Muscle of leg (tissue), 11 donors: ENCODE measurements around the gene AOPEP. TPM values are rescaled to one million over a fixed set of nuclear protein-coding genes. Genes with fewer than 3 reads are reported as not detected.

Experiments used
- DNase-seq: peaks from one replicate; pipeline ENCODE4 v3.0.0; 2013
- H3K27ac ChIP-seq: one replicate; pipeline ENCODE4 v1.5.1; 2013; ENCODE audit warnings: mild to moderate bottlenecking, low read length, control low read depth
- H3K27me3 ChIP-seq: one replicate; pipeline ENCODE4 v1.6.1; 2013; ENCODE audit warnings: low read length; ENCODE audit not compliant: control insufficient read depth, insufficient read depth
- H3K36me3 ChIP-seq: one replicate; pipeline ENCODE4 v1.6.1; 2013; ENCODE audit warnings: low read length; ENCODE audit not compliant: control insufficient read depth, insufficient read depth
- H3K4me1 ChIP-seq: one replicate; pipeline ENCODE4 v1.6.1; 2013; ENCODE audit warnings: low read length; ENCODE audit not compliant: control insufficient read depth, insufficient read depth
- H3K4me3 ChIP-seq: one replicate; pipeline ENCODE4 v1.5.1; 2013; ENCODE audit warnings: low read length, control low read depth
- H3K9me3 ChIP-seq: replicated peaks from 2 replicates; pipeline ENCODE4 v1.6.1; 2013; ENCODE audit warnings: low read depth, low read length; ENCODE audit not compliant: control insufficient read depth
- WGBS: methylation state at CpG from one replicate; pipeline ENCODE4 v1.1.5; 2013; ENCODE audit warnings: missing lambda C conversion rate; ENCODE audit not compliant: insufficient coverage; 5-methylcytosine and 5-hydroxymethylcytosine counted together
- polyA plus RNA-seq, 8 donors: library from polyadenylated mRNA; unstranded; fragments of 120-200 nt; gene quantifications; one replicate each; pipeline versions ENCODE4 v1.2.1 to v1.2.3, GENCODE V29; 2013; ENCODE audit warnings: inconsistent platforms in 1 of 8, low replicate concordance in 1 of 8; ENCODE audit not compliant: insufficient read length in 8 of 8, insufficient read depth in 1 of 8
- total RNA-seq: library from RNA; stranded (reverse); fragments of 120-200 nt; gene quantifications from one replicate; pipeline ENCODE4 v1.2.4, GENCODE V29; 2013

Gene AOPEP
- total and polyA plus RNA-seq, 9 donors, result 35.0 to 52.3 (median 43.3) TPM

- Histone ChIP-seq H3K36me3 (no peaks in the 10 kb centered on the region), H3K4me3 (no peak overlapping the region), H3K27ac (peak overlapping the region; percentile 88), H3K27me3 (no peaks in the 10 kb centered on the region), H3K4me1 (peaks cover 32% of the 10 kb centered on the region), H3K9me3 (no peaks in the 10 kb centered on the region)
- 59% methylated on average over 9 of the region's 11 CpGs for WGBS
- no peak for DNase-seq
Observed at GRCh38 chr9:94861589-94862272, 135.2 kb downstream of the AOPEP start.

GRCh38 chr9:94864196-94864595 is 137.7 kb downstream of the AOPEP start:
- DNase-seq, result peak; percentile 62
- Histone ChIP-seq H3K4me3 (no peak overlapping the region), H3K9me3 (no peaks in the 10 kb centered on the region), H3K4me1 (peaks cover 48% of the 10 kb centered on the region), H3K27ac (peak overlapping the region; percentile 2), H3K36me3 (no peaks in the 10 kb centered on the region), H3K27me3 (no peaks in the 10 kb centered on the region)
- no CpG with 5 or more reads among the region's 3 CpGs for WGBS

GRCh38 chr9:94864862-94865509 is 138.5 kb downstream of the AOPEP start:
- Histone ChIP-seq H3K9me3 (no peaks in the 10 kb centered on the region), H3K36me3 (no peaks in the 10 kb centered on the region), H3K27ac (peak overlapping the region; percentile 86), H3K4me1 (peaks cover 46% of the 10 kb centered on the region), H3K27me3 (no peaks in the 10 kb centered on the region), H3K4me3 (no peak overlapping the region)
- DNase-seq, result no peak
- WGBS, result no CpG with 5 or more reads among the region's 8 CpGs

GRCh38 chr9:94865582-94866452 is 139.3 kb downstream of the AOPEP start:
- peak; percentile 70 for DNase-seq
- H3K4me3 ChIP-seq, result no peak overlapping the region
- WGBS, result 44% methylated on average over 4 of the region's 9 CpGs
- peak overlapping the region; percentile 86 for H3K27ac ChIP-seq
- H3K9me3 ChIP-seq, result no peaks in the 10 kb centered on the region
- H3K4me1 ChIP-seq, result peaks cover 40% of the 10 kb centered on the region
- H3K36me3 ChIP-seq, result no peaks in the 10 kb centered on the region
- H3K27me3 ChIP-seq, result no peaks in the 10 kb centered on the region

- Histone ChIP-seq H3K27me3 (no peaks in the 10 kb centered on the region), H3K4me1 (peaks cover 31% of the 10 kb centered on the region), H3K4me3 (no peak overlapping the region), H3K9me3 (no peaks in the 10 kb centered on the region), H3K36me3 (no peaks in the 10 kb centered on the region), H3K27ac (peak overlapping the region; percentile 86)
- DNase-seq, result no peak
Observed at GRCh38 chr9:94866770-94867169, 140.3 kb downstream of the AOPEP start.

GRCh38 chr9:94867281-94867841 is 140.9 kb downstream of the AOPEP start:
- Histone ChIP-seq H3K9me3 (no peaks in the 10 kb centered on the region), H3K36me3 (no peaks in the 10 kb centered on the region), H3K4me3 (no peak overlapping the region), H3K27ac (peak overlapping the region; percentile 86), H3K4me1 (peaks cover 26% of the 10 kb centered on the region), H3K27me3 (no peaks in the 10 kb centered on the region)
- WGBS, result 48% methylated on average over 4 of the region's 8 CpGs
- peak; percentile 77 for DNase-seq

GRCh38 chr9:94867842-94868312 is 141.4 kb downstream of the AOPEP start:
- WGBS, result 30% methylated on average over 3 of the region's 4 CpGs
- no peaks in the 10 kb centered on the region for H3K9me3 ChIP-seq
- peaks cover 24% of the 10 kb centered on the region for H3K4me1 ChIP-seq
- H3K36me3 ChIP-seq, result no peaks in the 10 kb centered on the region
- DNase-seq, result peak; percentile 67
- no peaks in the 10 kb centered on the region for H3K27me3 ChIP-seq
- H3K27ac ChIP-seq, result peak overlapping the region; percentile 86
- H3K4me3 ChIP-seq, result no peak overlapping the region

- no CpG with 5 or more reads among the region's 2 CpGs for WGBS
- no peak for DNase-seq
- Histone ChIP-seq H3K36me3 (no peaks in the 10 kb centered on the region), H3K27me3 (no peaks in the 10 kb centered on the region), H3K4me1 (peaks cover 24% of the 10 kb centered on the region), H3K9me3 (no peaks in the 10 kb centered on the region), H3K27ac (peak overlapping the region; percentile 86), H3K4me3 (no peak overlapping the region)
Observed at GRCh38 chr9:94868464-94868863, 142.0 kb downstream of the AOPEP start.

GRCh38 chr9:94869415-94869843 is 142.9 kb downstream of the AOPEP start:
- DNase-seq, result no peak
- no CpG with 5 or more reads among the region's 4 CpGs for WGBS
- Histone ChIP-seq H3K4me3 (no peak overlapping the region), H3K27me3 (no peaks in the 10 kb centered on the region), H3K4me1 (peaks cover 20% of the 10 kb centered on the region), H3K27ac (no peak overlapping the region), H3K36me3 (no peaks in the 10 kb centered on the region), H3K9me3 (no peaks in the 10 kb centered on the region)

GRCh38 chr9:94870465-94870792 is 143.9 kb downstream of the AOPEP start:
- Histone ChIP-seq H3K4me1 (peaks cover 20% of the 10 kb centered on the region), H3K36me3 (no peaks in the 10 kb centered on the region), H3K4me3 (no peak overlapping the region), H3K9me3 (no peaks in the 10 kb centered on the region), H3K27me3 (no peaks in the 10 kb centered on the region), H3K27ac (no peak overlapping the region)
- DNase-seq, result no peak
- WGBS, result 100% methylated on average over 3 of the region's 3 CpGs
